ENCODE data around the gene ABHD4. TPM values are rescaled to one million over a fixed set of nuclear protein-coding genes. Genes with fewer than 3 reads are reported as not detected.

Gene ABHD4
- total RNA-seq, 1 donor from 2014 or later = 31.9 TPM

GRCh38 chr14:22558221-22558913 is 39.7 kb upstream of the ABHD4 start:
- Histone ChIP-seq H3K9me3 (no peaks in the 10 kb centered on the region), H3K27ac (peak overlapping the region; percentile 43), H3K4me1 (peaks cover 48% of the 10 kb centered on the region), H3K27me3 (no peaks in the 10 kb centered on the region), H3K36me3 (no peaks in the 10 kb centered on the region), H3K4me3 (no peak overlapping the region)
- intact Hi-C loops (cut with DNase I) = loop anchor here (10.0 kb wide), 2 partner anchors 164 to 296 kb away; no protein-coding TSS in a partner anchor
- TF ChIP-seq POLR2A (IDR thresholded peaks at IDR 0.05) (no peak), POLR2AphosphoS5 (IDR thresholded peaks at IDR 0.05; ENCODE audit: insufficient read depth in 1 of 2, low read depth in 1 of 2) (peak in 1 of 2 donors; percentile 24)
- TF ChIP-seq, protein P1, sequence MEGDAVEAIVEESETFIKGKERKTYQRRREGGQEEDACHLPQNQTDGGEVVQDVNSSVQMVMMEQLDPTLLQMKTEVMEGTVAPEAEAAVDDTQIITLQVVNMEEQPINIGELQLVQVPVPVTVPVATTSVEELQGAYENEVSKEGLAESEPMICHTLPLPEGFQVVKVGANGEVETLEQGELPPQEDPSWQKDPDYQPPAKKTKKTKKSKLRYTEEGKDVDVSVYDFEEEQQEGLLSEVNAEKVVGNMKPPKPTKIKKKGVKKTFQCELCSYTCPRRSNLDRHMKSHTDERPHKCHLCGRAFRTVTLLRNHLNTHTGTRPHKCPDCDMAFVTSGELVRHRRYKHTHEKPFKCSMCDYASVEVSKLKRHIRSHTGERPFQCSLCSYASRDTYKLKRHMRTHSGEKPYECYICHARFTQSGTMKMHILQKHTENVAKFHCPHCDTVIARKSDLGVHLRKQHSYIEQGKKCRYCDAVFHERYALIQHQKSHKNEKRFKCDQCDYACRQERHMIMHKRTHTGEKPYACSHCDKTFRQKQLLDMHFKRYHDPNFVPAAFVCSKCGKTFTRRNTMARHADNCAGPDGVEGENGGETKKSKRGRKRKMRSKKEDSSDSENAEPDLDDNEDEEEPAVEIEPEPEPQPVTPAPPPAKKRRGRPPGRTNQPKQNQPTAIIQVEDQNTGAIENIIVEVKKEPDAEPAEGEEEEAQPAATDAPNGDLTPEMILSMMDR (IDR thresholded peaks at IDR 0.05) = peak in 1 of 3 experiments; percentile 7
- no peak for DNase-seq (ENCODE audit: extremely low spot score in 2 of 2)

DNA sequence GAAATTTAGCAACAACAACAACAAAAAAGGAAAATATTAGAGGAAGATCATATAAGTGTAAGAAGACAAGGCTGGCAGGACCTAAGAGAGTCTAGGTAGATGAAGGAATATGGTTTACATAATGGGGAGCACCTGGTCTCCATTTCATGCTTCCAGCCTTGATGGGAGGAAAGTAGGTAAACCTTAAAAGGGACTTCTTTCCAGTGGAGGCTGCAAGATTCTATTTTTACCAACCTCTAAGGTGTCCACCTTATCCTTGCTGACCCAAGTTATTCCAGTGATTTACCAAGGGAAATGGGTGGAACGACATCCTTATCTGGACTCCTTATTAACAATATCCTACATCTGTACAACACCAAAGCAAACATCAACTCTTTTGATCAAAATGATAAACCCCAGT is 39.1 kb upstream of the ABHD4 start:
- no peak for DNase-seq (ENCODE audit: extremely low spot score in 2 of 2)
- Histone ChIP-seq H3K9me3 (no peaks in the 10 kb centered on the region), H3K27me3 (no peaks in the 10 kb centered on the region), H3K27ac (no peak overlapping the region), H3K4me3 (no peak overlapping the region), H3K36me3 (no peaks in the 10 kb centered on the region), H3K4me1 (peaks cover 52% of the 10 kb centered on the region)
- intact Hi-C loops (cut with DNase I) = loop anchor here (10.0 kb wide), 2 partner anchors 164 to 296 kb away; no protein-coding TSS in a partner anchor
- TF ChIP-seq, protein P1 (IDR thresholded peaks at IDR 0.05) = no peak
- TF ChIP-seq POLR2A (IDR thresholded peaks at IDR 0.05) = no peak

- Histone ChIP-seq H3K4me1 (peaks cover 68% of the 10 kb centered on the region), H3K27ac (no peak overlapping the region), H3K9me3 (no peaks in the 10 kb centered on the region), H3K4me3 (no peak overlapping the region), H3K36me3 (peaks cover 0 to 9% of the 10 kb centered on the region in 2 donors), H3K27me3 (no peaks in the 10 kb centered on the region)
- no peak for DNase-seq (ENCODE audit: extremely low spot score in 2 of 2)
- intact Hi-C loops (cut with DNase I) = loop anchor here (10.0 kb wide), 1 partner anchor 154 kb away; no protein-coding TSS in a partner anchor
- TF ChIP-seq POLR2AphosphoS5 (IDR thresholded peaks at IDR 0.05; ENCODE audit: insufficient read depth in 1 of 2, low read depth in 1 of 2) = no peak
- TF ChIP-seq, protein P1 (IDR thresholded peaks at IDR 0.05) = no peak
- no peak for TF ChIP-seq POLR2A (IDR thresholded peaks at IDR 0.05)
Measured at GRCh38 chr14:22560662-22561365, 37.3 kb upstream of the ABHD4 start.

DNA sequence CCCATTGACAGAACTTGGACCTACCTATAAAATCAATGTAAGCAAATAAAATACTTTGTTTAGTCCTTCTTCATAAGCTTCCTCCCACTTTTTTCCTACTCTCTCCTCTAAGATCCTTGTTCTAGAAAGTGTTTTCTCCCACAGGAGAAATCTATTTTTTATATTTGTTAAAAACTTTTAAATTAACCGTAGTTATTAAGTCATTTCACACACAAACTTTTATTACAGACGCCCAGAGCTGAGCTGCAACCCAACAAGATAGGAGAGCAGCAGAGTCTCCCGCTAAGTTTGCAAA is 36.8 kb upstream of the ABHD4 start:
- intact Hi-C loops (cut with DNase I) = loop anchor here (10.0 kb wide), 1 partner anchor 153 kb away; no protein-coding TSS in a partner anchor
- Histone ChIP-seq H3K4me3 (no peak overlapping the region), H3K9me3 (no peaks in the 10 kb centered on the region), H3K4me1 (peaks cover 68% of the 10 kb centered on the region), H3K27me3 (no peaks in the 10 kb centered on the region), H3K27ac (no peak overlapping the region), H3K36me3 (peaks cover 0 to 10% of the 10 kb centered on the region in 2 donors)
- TF ChIP-seq POLR2A (IDR thresholded peaks at IDR 0.05) = no peak
- TF ChIP-seq POLR2AphosphoS5 (IDR thresholded peaks at IDR 0.05; ENCODE audit: insufficient read depth in 1 of 2, low read depth in 1 of 2) = no peak
- TF ChIP-seq, protein P1 (IDR thresholded peaks at IDR 0.05) = no peak
- DNase-seq (ENCODE audit: extremely low spot score in 2 of 2) = no peak

Data from vagina (tissue), 2 donors.